Liver (tissue), 9 donors: Measurements from ENCODE around the gene GGACT. TPM values are rescaled to one million over a fixed set of nuclear protein-coding genes. Genes with fewer than 3 reads are reported as not detected.
A peak's percentile ranks its signal among the peaks of the same experiment; 100 is the strongest.

Experiments used
- DNase-seq: peaks from one replicate; pipeline ENCODE4 v3.0.0-alpha.2; 2017; ENCODE audit warnings: low spot score
- H3K27ac ChIP-seq, 2 donors: one replicate each; pipeline ENCODE4 v1.7.0; 2013; ENCODE audit warnings: inconsistent platforms in 2 of 2, low read length in 2 of 2, control low read depth in 1 of 2, low read depth in 1 of 2, mild to moderate bottlenecking in 1 of 2
- H3K27me3 ChIP-seq, 4 donors: one replicate each; pipeline versions ENCODE4 v1.6.1 to v1.7.0; 2013; ENCODE audit warnings: low read length in 3 of 4, inconsistent platforms in 1 of 4, mild to moderate bottlenecking in 1 of 4, moderate library complexity in 1 of 4; ENCODE audit not compliant: control insufficient read depth in 4 of 4, insufficient read depth in 4 of 4
- H3K36me3 ChIP-seq, 4 donors: one replicate each; pipeline versions ENCODE4 v1.6.1 to v1.7.0; 2013; ENCODE audit warnings: low read length in 3 of 4, mild to moderate bottlenecking in 3 of 4, low read depth in 1 of 4, moderate library complexity in 1 of 4; ENCODE audit not compliant: control insufficient read depth in 4 of 4, insufficient read depth in 3 of 4
- H3K4me1 ChIP-seq, 4 donors: one replicate each; pipeline versions ENCODE4 v1.6.1 to v1.7.0; 2013; ENCODE audit warnings: low read length in 3 of 4, mild to moderate bottlenecking in 3 of 4, moderate library complexity in 1 of 4; ENCODE audit not compliant: control insufficient read depth in 4 of 4, insufficient read depth in 4 of 4
- H3K4me3 ChIP-seq, 3 donors: one replicate each; pipeline versions ENCODE4 v1.6.1 to v1.7.0; 2013; ENCODE audit warnings: low read length in 3 of 3, control low read depth in 1 of 3, low read depth in 1 of 3, mild to moderate bottlenecking in 1 of 3
- H3K9ac ChIP-seq, 2 donors: one replicate each; pipeline ENCODE4 v1.7.0; 2013; ENCODE audit warnings: low read length in 2 of 2, mild to moderate bottlenecking in 2 of 2, moderate library complexity in 2 of 2, control low read depth in 1 of 2, low read depth in 1 of 2
- H3K9me3 ChIP-seq, 4 donors: one replicate each; pipeline versions ENCODE4 v1.6.1 to v1.7.0; 2013; ENCODE audit warnings: low read length in 3 of 4; ENCODE audit not compliant: control insufficient read depth in 4 of 4
- ATF3 ChIP-seq: IDR thresholded peaks from 2 replicates; pipeline ENCODE4 v1.6.1; 2016; ENCODE audit warnings: antibody characterized with exemption
- EGR1 ChIP-seq, 2 donors: IDR thresholded peaks; 2 replicates each; pipeline ENCODE4 v1.6.1; 2016 to 2018; ENCODE audit warnings: antibody characterized with exemption in 2 of 2, low read depth in 2 of 2
- FOXA1 ChIP-seq: IDR thresholded peaks from 2 replicates; pipeline ENCODE4 v1.6.1; 2016; ENCODE audit warnings: antibody characterized with exemption
- FOXA2 ChIP-seq: IDR thresholded peaks from 2 replicates; pipeline ENCODE4 v1.6.1; 2016; ENCODE audit warnings: antibody characterized with exemption
- GABPA ChIP-seq, 2 donors: IDR thresholded peaks in 1 of 2; conservative IDR thresholded peaks in 1 of 2; 2 replicates each; pipeline ENCODE4 v1.6.1; 2016; ENCODE audit warnings: antibody characterized with exemption in 2 of 2, mild to moderate bottlenecking in 1 of 2, moderate library complexity in 1 of 2
- HNF4A ChIP-seq, 2 donors: conservative IDR thresholded peaks; 2 replicates each; pipeline ENCODE4 v1.6.1; 2016; ENCODE audit warnings: antibody characterized with exemption in 2 of 2, mild to moderate bottlenecking in 2 of 2
- HNF4G ChIP-seq: IDR thresholded peaks from 2 replicates; pipeline ENCODE4 v1.6.1; 2016; ENCODE audit warnings: antibody characterized with exemption
- JUND ChIP-seq, 2 donors: IDR thresholded peaks; 2 replicates each; pipeline ENCODE4 v1.6.1; 2016; ENCODE audit warnings: antibody characterized with exemption in 2 of 2
- MAX ChIP-seq: IDR thresholded peaks from 2 replicates; pipeline ENCODE4 v1.6.1; 2016; ENCODE audit warnings: antibody characterized with exemption
- NR2F2 ChIP-seq: IDR thresholded peaks from 2 replicates; pipeline ENCODE4 v1.6.1; 2016; ENCODE audit warnings: antibody characterized with exemption
- RAD21 ChIP-seq, 2 donors: IDR thresholded peaks; 2 replicates each; pipeline ENCODE4 v1.6.1; 2016; ENCODE audit warnings: antibody characterized with exemption in 2 of 2, mild to moderate bottlenecking in 2 of 2
- REST ChIP-seq: IDR thresholded peaks from 2 replicates; pipeline ENCODE4 v1.6.1; 2016; ENCODE audit warnings: antibody characterized with exemption, mild to moderate bottlenecking
- RXRA ChIP-seq, 2 donors: IDR thresholded peaks; 2 replicates each; pipeline ENCODE4 v1.6.1; 2017 to 2018; ENCODE audit warnings: antibody characterized with exemption in 2 of 2, mild to moderate bottlenecking in 1 of 2
- SP1 ChIP-seq: IDR thresholded peaks from 2 replicates; pipeline ENCODE4 v1.6.1; 2018; ENCODE audit warnings: antibody characterized with exemption, mild to moderate bottlenecking
- TAF1 ChIP-seq: conservative IDR thresholded peaks from 2 replicates; pipeline ENCODE4 v1.6.1; 2016; ENCODE audit warnings: antibody characterized with exemption, mild to moderate bottlenecking
- YY1 ChIP-seq: IDR thresholded peaks from 2 replicates; pipeline ENCODE4 v1.6.1; 2016; ENCODE audit warnings: antibody characterized with exemption, mild to moderate bottlenecking
- whole genome bisulfite sequencing: extraction: QIAGEN DNeasy Blood & Tissue Kit; methylation state at CpG from one replicate; pipeline ENCODE4 v1.1.7; 2013; 5-methylcytosine and 5-hydroxymethylcytosine counted together
- polyA plus RNA-seq, 2 donors: library from polyadenylated mRNA; stranded (reverse) in 1 of 2; unstranded in 1 of 2; fragments of 200-250 nt in 1 of 2; fragments of >200 nt in 1 of 2; fragmentation: Nextera tagmentation in 1 of 2; extraction: Ambion mirVana in 1 of 2; gene quantifications; one replicate each; pipeline versions ENCODE4 v1.2.1 to v1.2.3, GENCODE V29; 2013 to 2015
- total RNA-seq, 2 donors: library from RNA; depleted of rRNA; stranded (reverse); fragments of >200 nt; gene quantifications; one replicate each; pipeline ENCODE4 v1.2.3, GENCODE V29; 2014
- TF ChIP-seq, protein P1 (sequence below): fragments of 150-350 bp; IDR thresholded peaks from 2 replicates; pipeline ENCODE4 v1.5.1; 2017; ENCODE audit warnings: improper control_type of control experiment, low read depth, low read length; ENCODE audit not compliant: missing input control
- TF ChIP-seq, protein P2 (sequence below): IDR thresholded peaks from 2 replicates; pipeline ENCODE4 v1.6.1; 2016; ENCODE audit warnings: antibody characterized with exemption
- donor health status: healthy.
- donor health status: healthy.
- donor health status: healthy.
- donor health status: healthy.
- donor health status: healthy.

The GGACT gene
- total and polyA plus RNA-seq, 4 donors = 2.5 to 6.3 (median 4.1) TPM

DNA sequence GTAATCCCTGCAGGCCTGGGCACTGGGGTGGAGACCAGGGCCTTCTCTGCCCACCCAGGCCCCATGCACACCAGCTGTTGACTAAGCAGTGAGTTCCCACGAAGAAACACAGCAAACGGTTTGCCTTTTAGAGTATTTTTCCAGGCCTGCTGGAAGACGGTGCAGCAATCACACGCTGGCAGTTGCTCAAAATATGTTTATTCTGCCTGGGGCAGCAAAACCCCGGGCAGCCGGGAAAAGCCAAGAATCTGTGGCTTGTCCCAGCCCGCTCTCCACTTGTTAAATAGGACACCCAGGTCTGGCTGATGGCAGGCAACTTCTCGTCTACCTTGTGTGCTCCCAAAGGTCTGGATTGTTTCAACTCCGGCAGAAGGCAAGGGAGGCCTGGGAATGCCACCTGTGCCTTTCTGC lies 40.8 kb downstream of the GGACT start:
- 27% methylated on average over 9 of the region's 9 CpGs for WGBS
- Histone ChIP-seq H3K9me3 (no peaks in the 10 kb centered on the region), H3K27me3 (no peaks in the 10 kb centered on the region), H3K4me3 (no peak overlapping the region), H3K27ac (peak overlapping the region; percentile 44 to 73), H3K9ac (peak overlapping the region in 1 of 2 donors; percentile 55), H3K4me1 (peaks cover 1 to 38% (median 28%) of the 10 kb centered on the region in 4 donors), H3K36me3 (no peaks in the 10 kb centered on the region)
- DNase-seq = no peak
- TF ChIP-seq SP1 = peak; percentile 57
- TF ChIP-seq NR2F2 = no peak
- TF ChIP-seq TAF1 = no peak
- TF ChIP-seq JUND (IDR thresholded peaks at IDR 0.05) = peak in 1 of 2 donors; percentile 26
- TF ChIP-seq, protein P1, sequence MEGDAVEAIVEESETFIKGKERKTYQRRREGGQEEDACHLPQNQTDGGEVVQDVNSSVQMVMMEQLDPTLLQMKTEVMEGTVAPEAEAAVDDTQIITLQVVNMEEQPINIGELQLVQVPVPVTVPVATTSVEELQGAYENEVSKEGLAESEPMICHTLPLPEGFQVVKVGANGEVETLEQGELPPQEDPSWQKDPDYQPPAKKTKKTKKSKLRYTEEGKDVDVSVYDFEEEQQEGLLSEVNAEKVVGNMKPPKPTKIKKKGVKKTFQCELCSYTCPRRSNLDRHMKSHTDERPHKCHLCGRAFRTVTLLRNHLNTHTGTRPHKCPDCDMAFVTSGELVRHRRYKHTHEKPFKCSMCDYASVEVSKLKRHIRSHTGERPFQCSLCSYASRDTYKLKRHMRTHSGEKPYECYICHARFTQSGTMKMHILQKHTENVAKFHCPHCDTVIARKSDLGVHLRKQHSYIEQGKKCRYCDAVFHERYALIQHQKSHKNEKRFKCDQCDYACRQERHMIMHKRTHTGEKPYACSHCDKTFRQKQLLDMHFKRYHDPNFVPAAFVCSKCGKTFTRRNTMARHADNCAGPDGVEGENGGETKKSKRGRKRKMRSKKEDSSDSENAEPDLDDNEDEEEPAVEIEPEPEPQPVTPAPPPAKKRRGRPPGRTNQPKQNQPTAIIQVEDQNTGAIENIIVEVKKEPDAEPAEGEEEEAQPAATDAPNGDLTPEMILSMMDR = no peak
- TF ChIP-seq REST = peak; percentile 45
- peak; percentile 13 to 36 for TF ChIP-seq HNF4A (conservative IDR thresholded peaks at IDR 0.05)
- peak; percentile 40 for TF ChIP-seq MAX
- no peak for TF ChIP-seq ATF3
- peak; percentile 18 for TF ChIP-seq FOXA2
- peak; percentile 27 to 57 for TF ChIP-seq RXRA (IDR thresholded peaks at IDR 0.05)
- TF ChIP-seq YY1 = no peak
- peak in 1 of 2 donors; percentile 46 for TF ChIP-seq RAD21 (IDR thresholded peaks at IDR 0.05)
- TF ChIP-seq, protein P2, sequence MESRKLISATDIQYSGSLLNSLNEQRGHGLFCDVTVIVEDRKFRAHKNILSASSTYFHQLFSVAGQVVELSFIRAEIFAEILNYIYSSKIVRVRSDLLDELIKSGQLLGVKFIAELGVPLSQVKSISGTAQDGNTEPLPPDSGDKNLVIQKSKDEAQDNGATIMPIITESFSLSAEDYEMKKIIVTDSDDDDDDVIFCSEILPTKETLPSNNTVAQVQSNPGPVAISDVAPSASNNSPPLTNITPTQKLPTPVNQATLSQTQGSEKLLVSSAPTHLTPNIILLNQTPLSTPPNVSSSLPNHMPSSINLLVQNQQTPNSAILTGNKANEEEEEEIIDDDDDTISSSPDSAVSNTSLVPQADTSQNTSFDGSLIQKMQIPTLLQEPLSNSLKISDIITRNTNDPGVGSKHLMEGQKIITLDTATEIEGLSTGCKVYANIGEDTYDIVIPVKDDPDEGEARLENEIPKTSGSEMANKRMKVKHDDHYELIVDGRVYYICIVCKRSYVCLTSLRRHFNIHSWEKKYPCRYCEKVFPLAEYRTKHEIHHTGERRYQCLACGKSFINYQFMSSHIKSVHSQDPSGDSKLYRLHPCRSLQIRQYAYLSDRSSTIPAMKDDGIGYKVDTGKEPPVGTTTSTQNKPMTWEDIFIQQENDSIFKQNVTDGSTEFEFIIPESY = no peak
- no peak for TF ChIP-seq GABPA (IDR thresholded peaks at IDR 0.05 in 1 of 2, conservative IDR thresholded peaks at IDR 0.05 in 1 of 2)
- no peak for TF ChIP-seq FOXA1
- TF ChIP-seq HNF4G = no peak
- TF ChIP-seq EGR1 (IDR thresholded peaks at IDR 0.05; ENCODE audit: low read depth in 2 of 2) = no peak
